HCT116 (cell line): ENCODE results near the gene DOCK2. TPM values are rescaled to one million over a fixed set of nuclear protein-coding genes. Genes with fewer than 3 reads are reported as not detected.

ENCODE experiments used
- ATAC-seq: fragments of 200-7000 bp; cut with Tn5 transposase; 2 replicates; pipeline ENCODE4 v1.9.1; 2020; ENCODE audit warnings: mild to moderate bottlenecking, moderate library complexity
- BruUV-seq: library from RNA; stranded (reverse); fragments of 400-500 nt; replicated peaks from 2 replicates; lab custom pipeline; 2021; lab: Mats Ljungman, UMichigan
- CTCF ChIA-PET: fragments of 300-600 bp; sonication (Branson Sonifier 250); formaldehyde crosslinking; loops from one replicate; lab custom pipeline; 2021; ENCODE audit warnings: antibody characterized with exemption; lab: Charles Lee
- POLR2A ChIA-PET: fragments of 300-600, 350-600 bp; sonication (Branson Sonifier 250); formaldehyde crosslinking; loops from one replicate; lab custom pipeline; 2021; ENCODE audit warnings: antibody characterized with exemption; lab: Charles Lee
- RAD21 ChIA-PET, 2 experiments: fragments of 300-600 bp; sonication (Branson Sonifier 250); formaldehyde crosslinking; loops; one replicate each; lab custom pipeline; 2023; ENCODE audit warnings: low total read pairs in 2 of 2; ENCODE audit not compliant: uncharacterized antibody in 2 of 2, unreplicated experiment in 2 of 2, low non-redundant PET in 1 of 2; lab: Charles Lee
- DNase-seq: peaks from one replicate; pipeline ENCODE4 v3.0.0-alpha.2; 2010; ENCODE audit warnings: low read depth, low spot score
- H2AFZ ChIP-seq: fragments of 200-600 bp; shearing (Covaris generic), sonication (generic); 2 replicates; pipeline ENCODE4 v1.6.1; 2017; ENCODE audit warnings: low read depth, mixed run types, mixed read lengths, antibody characterized with exemption, low read length; ENCODE audit not compliant: poor library complexity, severe bottlenecking
- H3K27ac ChIP-seq: 2 replicates; pipeline ENCODE4 v1.5.1; 2012; ENCODE audit warnings: low read depth, low read length
- H3K27me3 ChIP-seq: fragments of 200-600 bp; sonication (generic); 2 replicates; pipeline ENCODE4 v1.6.1; 2016; ENCODE audit warnings: mixed run types, low read length, mixed read lengths; ENCODE audit not compliant: insufficient read depth
- H3K36me3 ChIP-seq, 2 experiments: fragments of 200-500 bp in 1 of 2; fragments of 200-600 bp in 1 of 2; sonication (Bioruptor generic) in 1 of 2; sonication (generic) in 1 of 2; 2 replicates each; pipeline versions ENCODE4 v1.5.1 to v1.6.1; 2014 to 2016; ENCODE audit warnings: low read length in 2 of 2, inconsistent platforms in 1 of 2, mixed read lengths in 1 of 2, mixed run types in 1 of 2; ENCODE audit not compliant: insufficient read depth in 2 of 2, control insufficient read depth in 1 of 2
- H3K4me1 ChIP-seq, 2 experiments: fragments of 200-600 bp in 1 of 2; sonication (generic) in 1 of 2; 2 replicates each; pipeline versions ENCODE4 v1.5.1 to v1.6.1; 2012 to 2017; ENCODE audit warnings: low read length in 2 of 2, inconsistent platforms in 1 of 2, mild to moderate bottlenecking in 1 of 2, mixed read lengths in 1 of 2, mixed run types in 1 of 2, moderate library complexity in 1 of 2; ENCODE audit not compliant: insufficient read depth in 2 of 2, control insufficient read depth in 1 of 2
- H3K4me2 ChIP-seq: fragments of 200-600 bp; sonication (generic); 2 replicates; pipeline ENCODE4 v1.6.1; 2017; ENCODE audit warnings: mixed run types, low read length, mixed read lengths
- H3K4me3 ChIP-seq, 2 experiments: fragments of 200-600 bp in 1 of 2; sonication (generic) in 1 of 2; replicated peaks in 1 of 2; 2 replicates each; pipeline ENCODE4 v1.5.1; 2011 to 2016; ENCODE audit warnings: low read length in 2 of 2, control low read depth in 1 of 2, low read depth in 1 of 2, mild to moderate bottlenecking in 1 of 2, mixed read lengths in 1 of 2, mixed run types in 1 of 2
- H3K79me2 ChIP-seq: fragments of 200-600 bp; sonication (generic); 2 replicates; pipeline ENCODE4 v1.6.1; 2017; ENCODE audit warnings: mild to moderate bottlenecking, mixed run types, low read length, moderate library complexity, mixed read lengths; ENCODE audit not compliant: insufficient read depth
- H3K9ac ChIP-seq: fragments of 200-600 bp; sonication (generic); 2 replicates; pipeline ENCODE4 v1.6.1; 2016; ENCODE audit warnings: low read length, mixed read lengths
- H3K9me2 ChIP-seq: fragments of 200-600 bp; sonication (generic), shearing (Covaris generic); 2 replicates; pipeline ENCODE4 v1.6.1; 2017; ENCODE audit warnings: mixed run types, mild to moderate bottlenecking, moderate library complexity; ENCODE audit not compliant: insufficient read depth
- H3K9me3 ChIP-seq, 2 experiments: fragments of 200-500 bp in 1 of 2; fragments of 200-600 bp in 1 of 2; sonication (Bioruptor generic) in 1 of 2; sonication (generic) in 1 of 2; 2 replicates each; pipeline ENCODE4 v1.6.1; 2014 to 2017; ENCODE audit warnings: low read length in 2 of 2, mixed read lengths in 2 of 2, inconsistent platforms in 1 of 2, low read depth in 1 of 2, mild to moderate bottlenecking in 1 of 2, mixed run types in 1 of 2, moderate library complexity in 1 of 2; ENCODE audit not compliant: control insufficient read depth in 1 of 2, insufficient read depth in 1 of 2
- H4K20me1 ChIP-seq: fragments of 200-600 bp; sonication (generic), shearing (Covaris generic); 2 replicates; pipeline ENCODE4 v1.6.1; 2017; ENCODE audit warnings: mixed run types, mild to moderate bottlenecking, moderate library complexity; ENCODE audit not compliant: insufficient read depth
- CBX3 ChIP-seq: IDR thresholded peaks from 2 replicates; pipeline ENCODE4 v1.6.1; 2012; ENCODE audit warnings: low read depth
- CEBPB ChIP-seq: IDR thresholded peaks from 2 replicates; pipeline ENCODE4 v1.6.1; 2012; ENCODE audit warnings: low read depth
- CTCF ChIP-seq, 3 experiments: fragments of 200-600 bp in 1 of 3; sonication (generic) in 1 of 3; IDR thresholded peaks in 2 of 3; conservative IDR thresholded peaks in 1 of 3; 2 replicates each; pipeline ENCODE4 v1.5.1; 2012 to 2017; ENCODE audit warnings: low read depth in 2 of 3, low read length in 2 of 3, antibody characterized with exemption in 1 of 3, borderline replicate concordance in 1 of 3, control low read depth in 1 of 3, mild to moderate bottlenecking in 1 of 3, mixed read lengths in 1 of 3, mixed run types in 1 of 3, moderate library complexity in 1 of 3; ENCODE audit not compliant: insufficient read depth in 1 of 3
- FOSL1 ChIP-seq: IDR thresholded peaks from 2 replicates; pipeline ENCODE4 v1.6.1; 2012; ENCODE audit warnings: low read depth
- SIN3A ChIP-seq: IDR thresholded peaks from 2 replicates; pipeline ENCODE4 v1.6.1; 2012; ENCODE audit warnings: low read depth
- SRF ChIP-seq: IDR thresholded peaks from 2 replicates; pipeline ENCODE4 v1.6.1; 2012; ENCODE audit warnings: low read depth
- ZBTB33 ChIP-seq: IDR thresholded peaks from 2 replicates; pipeline ENCODE4 v1.6.1; 2011; ENCODE audit warnings: mild to moderate bottlenecking, low read length, moderate library complexity; ENCODE audit not compliant: insufficient replicate concordance; ENCODE audit errors: extremely low read depth
- ZFX ChIP-seq: fragments of 450-650 bp; IDR thresholded peaks from 2 replicates; pipeline ENCODE4 v1.6.1; 2017
- intact Hi-C: fragments of 100-400 bp; cut with micrococcal nuclease; formaldehyde crosslinking; loops from 2 replicates; pipeline ENCODE4 v1.10.0; 2022
- total RNA-seq: library from RNA; stranded (reverse); gene quantifications from one replicate; pipeline ENCODE4 v1.2.1, GENCODE V29; 2021; ENCODE audit not compliant: unreplicated experiment

DOCK2 gene
- total RNA-seq, 1 experiment from 2014 or later = 0.89 TPM

GRCh38 chr5:169768416-169768815 lies 131.3 kb downstream of the DOCK2 start:
- RAD21 ChIA-PET = no interaction called here
- ATAC-seq (no peak), DNase-seq (no peak)
- no peak for TF ChIP-seq CEBPB
- no peak for TF ChIP-seq ZBTB33
- no peak for TF ChIP-seq CTCF (IDR thresholded peaks at IDR 0.05 in 2 of 3, conservative IDR thresholded peaks at IDR 0.05 in 1 of 3; ENCODE audit: borderline replicate concordance in 1 of 3, insufficient read depth in 1 of 3, low read depth in 2 of 3, low read length in 2 of 3)
- TF ChIP-seq SRF = no peak
- TF ChIP-seq ZFX = no peak
- TF ChIP-seq SIN3A = no peak
- TF ChIP-seq FOSL1 = no peak
- no peak for TF ChIP-seq CBX3
- Histone ChIP-seq H4K20me1 (no peaks in the 10 kb centered on the region), H3K79me2 (no peaks in the 10 kb centered on the region), H3K9ac (no peak overlapping the region), H3K9me3 (no peaks in the 10 kb centered on the region), H3K4me1 (no peaks in the 10 kb centered on the region), H2AFZ (no peak overlapping the region), H3K4me2 (no peak overlapping the region), H3K4me3 (no peak overlapping the region), H3K27ac (no peak overlapping the region), H3K36me3 (no peaks in the 10 kb centered on the region), H3K27me3 (peaks cover 34% of the 10 kb centered on the region), H3K9me2 (no peaks in the 10 kb centered on the region)
- intact Hi-C loops = no loop called here
- POLR2A ChIA-PET = no interaction called here
- CTCF ChIA-PET = no interaction called here
- BruUV-seq = no TSS peak
